ENCODE results near the gene GRAMD1B. TPM values are rescaled to one million over a fixed set of nuclear protein-coding genes. Genes with fewer than 3 reads are reported as not detected.

The GRAMD1B gene
- total RNA-seq, 1 donor from 2014 or later: 155 TPM

DNA sequence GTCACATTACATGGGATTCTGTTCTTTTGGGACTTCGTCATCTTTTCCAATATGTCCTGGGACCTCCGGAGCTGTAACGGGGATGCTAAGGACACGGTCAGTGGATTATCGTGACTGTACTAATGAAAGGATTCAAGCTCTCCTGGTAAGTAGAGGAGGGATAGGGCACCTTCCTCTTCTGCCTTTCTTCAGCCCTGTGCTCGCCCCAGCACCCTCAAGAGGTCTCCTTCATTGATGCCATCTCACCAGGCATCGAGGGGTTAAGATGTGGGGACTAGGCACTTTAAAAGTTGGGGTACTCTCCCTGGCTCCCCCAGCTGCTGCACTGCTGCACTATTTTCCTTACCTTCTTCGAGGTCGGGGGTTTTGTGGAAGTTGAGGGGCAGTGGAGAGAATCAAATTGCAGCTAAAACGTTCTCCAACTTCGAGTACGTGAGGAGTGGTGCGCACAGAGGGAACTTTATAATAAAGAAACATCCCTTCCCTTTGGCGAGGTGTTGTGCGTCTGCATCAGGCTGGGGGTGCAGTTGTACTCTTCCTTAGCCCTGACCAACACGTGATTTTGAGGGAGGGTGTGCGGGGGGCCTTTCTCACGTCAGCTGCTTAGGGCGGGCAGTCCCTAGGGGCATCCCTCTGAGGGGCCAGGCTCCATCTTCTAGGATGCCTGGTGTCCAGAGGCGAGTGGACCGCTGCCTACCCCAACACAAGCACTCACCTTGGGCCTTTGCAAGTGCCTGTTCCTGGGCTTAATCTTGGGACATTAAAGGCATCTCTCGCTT lies 96.1 kb downstream of the GRAMD1B start:
- Mint-ChIP-seq H3K9me3 (no peaks in the 10 kb centered on the region), H3K36me3 (ENCODE audit: low read depth) (peaks cover 10% of the 10 kb centered on the region), H3K27me3 (ENCODE audit: insufficient read depth) (no peaks in the 10 kb centered on the region), H3K4me3 (no peak overlapping the region), H3K27ac (no peak overlapping the region), H3K4me1 (ENCODE audit: low read depth) (peaks cover 18% of the 10 kb centered on the region)
- intact Hi-C loops (cut with micrococcal nuclease): no loop called here
- no peak for DNase-seq (ENCODE audit: low spot score)

DNA sequence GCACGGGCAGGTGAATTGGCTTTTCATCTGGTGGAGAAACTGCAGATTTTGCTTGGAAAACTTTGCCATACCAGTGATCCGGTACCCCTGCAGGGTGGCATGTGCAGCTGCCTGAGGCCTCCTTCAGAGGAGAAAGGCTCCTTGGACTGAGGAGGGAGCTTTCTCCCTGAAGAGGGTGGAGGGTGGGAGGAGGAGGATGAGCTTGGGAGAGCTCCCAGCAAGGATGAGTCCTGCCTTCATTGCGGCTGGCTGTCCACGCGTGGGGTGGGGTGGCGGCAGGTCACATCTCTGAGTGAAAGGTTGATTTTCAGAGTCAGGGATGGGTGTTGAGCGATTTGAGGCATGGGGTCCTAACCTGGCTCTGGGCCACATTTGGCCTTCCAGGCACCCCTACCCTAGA lies 96.8 kb downstream of the GRAMD1B start:
- Mint-ChIP-seq H3K4me1 (ENCODE audit: low read depth) (peaks cover 15% of the 10 kb centered on the region), H3K9me3 (no peaks in the 10 kb centered on the region)
- intact Hi-C loops (cut with micrococcal nuclease): no loop called here

GRCh38 chr11:123527526-123527925 lies 97.5 kb downstream of the GRAMD1B start:
- no peak overlapping the region for H3K4me3 Mint-ChIP-seq
- peaks cover 12% of the 10 kb centered on the region for H3K36me3 Mint-ChIP-seq (ENCODE audit: low read depth)
- DNase-seq (ENCODE audit: low spot score): no peak
- H3K9me3 Mint-ChIP-seq: no peaks in the 10 kb centered on the region
- H3K27me3 Mint-ChIP-seq (ENCODE audit: insufficient read depth): no peaks in the 10 kb centered on the region
- intact Hi-C loops (cut with micrococcal nuclease): no loop called here
- H3K4me1 Mint-ChIP-seq (ENCODE audit: low read depth): peaks cover 20% of the 10 kb centered on the region
- H3K27ac Mint-ChIP-seq: no peak overlapping the region

More for the DNA sequence above, 96.8 kb downstream of the GRAMD1B start:
- peaks cover 12% of the 10 kb centered on the region for H3K36me3 Mint-ChIP-seq (ENCODE audit: low read depth)
- no peak overlapping the region for H3K4me3 Mint-ChIP-seq
- H3K27me3 Mint-ChIP-seq (ENCODE audit: insufficient read depth): no peaks in the 10 kb centered on the region
- H3K27ac Mint-ChIP-seq: no peak overlapping the region
- no peak for DNase-seq (ENCODE audit: low spot score)

GRCh38 chr11:123527947-123528346 lies 97.9 kb downstream of the GRAMD1B start:
- Mint-ChIP-seq H3K4me3 (no peak overlapping the region), H3K9me3 (no peaks in the 10 kb centered on the region), H3K27ac (no peak overlapping the region), H3K36me3 (ENCODE audit: low read depth) (peaks cover 12% of the 10 kb centered on the region), H3K27me3 (ENCODE audit: insufficient read depth) (no peaks in the 10 kb centered on the region), H3K4me1 (ENCODE audit: low read depth) (peaks cover 20% of the 10 kb centered on the region)
- intact Hi-C loops (cut with micrococcal nuclease): no loop called here
- DNase-seq (ENCODE audit: low spot score): no peak

GRCh38 chr11:123531325-123531724 lies 101.3 kb downstream of the GRAMD1B start:
- Mint-ChIP-seq H3K27ac (no peak overlapping the region), H3K4me1 (ENCODE audit: low read depth) (peaks cover 15% of the 10 kb centered on the region), H3K36me3 (ENCODE audit: low read depth) (peaks cover 18% of the 10 kb centered on the region), H3K27me3 (ENCODE audit: insufficient read depth) (no peaks in the 10 kb centered on the region), H3K4me3 (no peak overlapping the region), H3K9me3 (no peaks in the 10 kb centered on the region)
- no peak for DNase-seq (ENCODE audit: low spot score)
- intact Hi-C loops (cut with micrococcal nuclease): no loop called here

GRCh38 chr11:123532131-123532530 lies 102.1 kb downstream of the GRAMD1B start:
- peaks cover 20% of the 10 kb centered on the region for H3K36me3 Mint-ChIP-seq (ENCODE audit: low read depth)
- no peaks in the 10 kb centered on the region for H3K9me3 Mint-ChIP-seq
- H3K27me3 Mint-ChIP-seq (ENCODE audit: insufficient read depth): no peaks in the 10 kb centered on the region
- H3K27ac Mint-ChIP-seq: no peak overlapping the region
- H3K4me3 Mint-ChIP-seq: no peak overlapping the region
- H3K4me1 Mint-ChIP-seq (ENCODE audit: low read depth): peaks cover 22% of the 10 kb centered on the region
- no peak for DNase-seq (ENCODE audit: low spot score)
- intact Hi-C loops (cut with micrococcal nuclease): no loop called here

DNA sequence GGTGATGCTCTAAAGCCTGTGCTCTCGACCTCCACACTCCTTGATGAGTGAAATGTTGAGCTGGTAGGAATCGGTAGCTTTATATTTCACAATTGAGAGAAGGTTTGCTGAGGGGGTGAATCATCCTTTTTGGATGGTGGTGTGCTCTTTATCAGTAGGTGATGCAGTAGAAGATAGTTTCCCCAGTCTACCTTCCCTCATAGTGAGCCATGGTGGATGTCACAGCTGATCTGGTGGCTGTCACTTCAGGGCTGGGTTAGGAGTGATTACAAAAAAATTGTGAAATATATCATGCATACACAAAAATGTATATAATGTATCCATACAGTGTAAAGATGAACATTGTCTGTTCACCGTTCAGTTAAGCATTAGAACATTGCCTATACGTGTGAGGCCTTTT lies 105.3 kb downstream of the GRAMD1B start:
- no peak for DNase-seq (ENCODE audit: low spot score)
- Mint-ChIP-seq H3K4me1 (ENCODE audit: low read depth) (peaks cover 29% of the 10 kb centered on the region), H3K9me3 (no peaks in the 10 kb centered on the region), H3K4me3 (no peak overlapping the region), H3K27me3 (ENCODE audit: insufficient read depth) (no peaks in the 10 kb centered on the region), H3K36me3 (ENCODE audit: low read depth) (peaks cover 17% of the 10 kb centered on the region), H3K27ac (no peak overlapping the region)
- intact Hi-C loops (cut with micrococcal nuclease): no loop called here

- H3K27ac Mint-ChIP-seq: no peak overlapping the region
- H3K4me1 Mint-ChIP-seq (ENCODE audit: low read depth): peaks cover 25% of the 10 kb centered on the region
- peaks cover 15% of the 10 kb centered on the region for H3K36me3 Mint-ChIP-seq (ENCODE audit: low read depth)
- H3K4me3 Mint-ChIP-seq: no peak overlapping the region
- H3K27me3 Mint-ChIP-seq (ENCODE audit: insufficient read depth): no peaks in the 10 kb centered on the region
- intact Hi-C loops (cut with micrococcal nuclease): no loop called here
- no peaks in the 10 kb centered on the region for H3K9me3 Mint-ChIP-seq
- DNase-seq (ENCODE audit: low spot score): no peak
Measured at GRCh38 chr11:123536690-123537437, 106.8 kb downstream of the GRAMD1B start.

DNA sequence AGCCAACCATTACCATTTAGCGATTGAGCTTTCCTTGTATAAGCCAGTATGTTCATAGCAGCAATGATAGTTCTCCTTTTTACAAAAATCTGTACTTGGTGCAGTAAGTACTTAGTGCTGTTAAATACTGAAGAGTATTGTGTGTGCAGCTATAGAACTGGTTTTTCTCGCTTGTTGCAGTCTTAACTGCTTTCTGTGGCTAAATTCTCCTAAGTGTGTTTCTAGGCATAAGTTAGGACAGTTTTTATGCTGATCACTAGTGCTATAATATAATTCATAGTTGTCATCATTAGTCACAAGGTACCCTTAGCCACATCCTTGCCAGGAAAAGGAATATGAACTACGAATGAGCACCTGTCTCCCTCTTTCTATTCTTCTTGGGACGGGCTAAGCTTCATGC lies 107.7 kb downstream of the GRAMD1B start:
- H3K4me1 Mint-ChIP-seq (ENCODE audit: low read depth): peaks cover 25% of the 10 kb centered on the region
- DNase-seq (ENCODE audit: low spot score): no peak
- H3K27me3 Mint-ChIP-seq (ENCODE audit: insufficient read depth): no peaks in the 10 kb centered on the region
- no peaks in the 10 kb centered on the region for H3K9me3 Mint-ChIP-seq
- H3K27ac Mint-ChIP-seq: no peak overlapping the region
- intact Hi-C loops (cut with micrococcal nuclease): no loop called here
- H3K4me3 Mint-ChIP-seq: no peak overlapping the region
- peaks cover 20% of the 10 kb centered on the region for H3K36me3 Mint-ChIP-seq (ENCODE audit: low read depth)

DNA sequence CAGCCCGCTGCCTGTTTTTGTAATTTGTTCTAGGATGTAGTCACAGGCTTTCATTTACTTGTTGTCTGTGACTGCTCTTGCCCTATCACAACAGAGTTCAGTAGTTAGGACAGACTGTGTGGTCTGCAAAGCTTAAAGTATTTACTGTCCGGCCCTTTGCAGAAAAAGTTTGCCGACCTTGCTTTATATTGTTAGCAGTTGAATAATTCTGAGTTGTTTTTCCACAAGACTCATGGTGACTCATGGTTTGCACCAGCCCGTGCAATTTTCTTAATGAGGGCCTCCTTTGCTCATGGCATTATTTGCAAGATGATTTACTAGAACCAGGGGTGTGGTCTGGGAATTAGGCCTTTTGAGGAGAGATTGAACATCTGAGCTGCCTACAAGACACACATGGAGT lies 113.7 kb downstream of the GRAMD1B start:
- Mint-ChIP-seq H3K9me3 (no peaks in the 10 kb centered on the region), H3K36me3 (ENCODE audit: low read depth) (peaks cover 19% of the 10 kb centered on the region), H3K4me3 (no peak overlapping the region), H3K27me3 (ENCODE audit: insufficient read depth) (no peaks in the 10 kb centered on the region), H3K27ac (no peak overlapping the region), H3K4me1 (ENCODE audit: low read depth) (peaks cover 50% of the 10 kb centered on the region)
- intact Hi-C loops (cut with micrococcal nuclease): no loop called here
- no peak for DNase-seq (ENCODE audit: low spot score)

DNA sequence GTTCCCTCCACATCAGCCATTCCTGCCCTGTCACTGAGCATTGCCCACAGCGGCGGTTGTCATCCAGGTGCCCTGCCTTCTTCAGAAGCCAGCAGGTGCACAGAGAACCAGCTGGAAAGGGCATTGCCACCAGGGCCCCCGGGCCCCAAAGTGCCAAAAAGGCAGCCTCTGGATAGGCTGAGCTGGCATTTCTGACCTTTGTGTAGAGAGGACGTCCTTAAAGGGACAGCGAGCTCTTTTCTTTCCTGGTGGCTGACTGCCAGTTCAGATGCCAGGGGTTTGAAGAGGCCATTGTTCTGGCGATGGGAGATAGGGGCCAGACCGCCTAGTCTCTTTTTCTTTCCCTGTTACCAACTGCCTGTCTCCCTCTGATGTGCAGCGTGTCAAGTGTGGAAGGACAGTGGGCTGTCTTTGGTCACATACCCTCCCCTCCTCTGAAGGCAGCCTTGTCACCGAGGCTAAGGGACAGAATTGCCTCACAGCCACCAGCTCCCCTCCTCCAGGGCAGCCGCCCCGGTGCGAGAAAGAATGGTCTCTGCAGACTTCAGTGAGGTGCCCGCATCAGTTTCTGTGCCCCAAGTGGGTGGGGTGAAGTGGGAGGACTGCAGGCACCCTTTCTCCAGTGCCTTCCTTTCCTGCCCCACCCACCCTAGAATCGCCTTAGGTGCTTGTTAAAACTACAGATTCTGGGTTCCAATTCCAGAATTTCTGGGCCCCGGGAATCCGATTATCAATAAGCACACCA lies 114.7 kb downstream of the GRAMD1B start:
- intact Hi-C loops (cut with micrococcal nuclease): no loop called here
- no peak for DNase-seq (ENCODE audit: low spot score)
- peaks cover 50% of the 10 kb centered on the region for H3K4me1 Mint-ChIP-seq (ENCODE audit: low read depth)
- H3K36me3 Mint-ChIP-seq (ENCODE audit: low read depth): peaks cover 17% of the 10 kb centered on the region
- H3K27me3 Mint-ChIP-seq (ENCODE audit: insufficient read depth): no peaks in the 10 kb centered on the region
- no peak overlapping the region for H3K4me3 Mint-ChIP-seq
- no peak overlapping the region for H3K27ac Mint-ChIP-seq
- no peaks in the 10 kb centered on the region for H3K9me3 Mint-ChIP-seq

- Mint-ChIP-seq H3K27me3 (ENCODE audit: insufficient read depth) (no peaks in the 10 kb centered on the region), H3K36me3 (ENCODE audit: low read depth) (peaks cover 17% of the 10 kb centered on the region), H3K27ac (no peak overlapping the region), H3K4me1 (ENCODE audit: low read depth) (peaks cover 57% of the 10 kb centered on the region), H3K4me3 (no peak overlapping the region), H3K9me3 (no peaks in the 10 kb centered on the region)
- intact Hi-C loops (cut with micrococcal nuclease): no loop called here
- no peak for DNase-seq (ENCODE audit: low spot score)
Measured at GRCh38 chr11:123545726-123546270, 115.7 kb downstream of the GRAMD1B start.

GRCh38 chr11:123546515-123546914 lies 116.4 kb downstream of the GRAMD1B start:
- Mint-ChIP-seq H3K27ac (peak overlapping the region; percentile 48), H3K4me3 (no peak overlapping the region), H3K36me3 (ENCODE audit: low read depth) (peaks cover 13% of the 10 kb centered on the region), H3K4me1 (ENCODE audit: low read depth) (peaks cover 57% of the 10 kb centered on the region), H3K9me3 (no peaks in the 10 kb centered on the region), H3K27me3 (ENCODE audit: insufficient read depth) (no peaks in the 10 kb centered on the region)
- intact Hi-C loops (cut with micrococcal nuclease): no loop called here
- no peak for DNase-seq (ENCODE audit: low spot score)

All from activated T-helper 1 cell treated with anti-CD3 and anti-CD28 coated beads, Interleukin-12 subunit alpha, Interleukin-12 subunit beta, Interleukin-2, Interleukin-4 antibody, amounts not matched to agents 30 ng/mL and 10 ng/mL and 1 ng/mL, durations not matched to agents 14 hours and 24 hours and 36 hours (primary cell).